H1 (cell line): ENCODE results near the gene STAT3. TPM values are rescaled to one million over a fixed set of nuclear protein-coding genes. Genes with fewer than 3 reads are reported as not detected.

Experiments
- CHD7 ChIP-seq: fragments of 300-600 bp; sonication (generic); IDR thresholded peaks from 2 replicates; pipeline ENCODE4 v1.7.1; 2012; ENCODE audit warnings: low read length, moderate library complexity, mild to moderate bottlenecking, inconsistent platforms; ENCODE audit not compliant: insufficient replicate concordance
- CTCF ChIP-seq, 3 experiments: IDR thresholded peaks; 1 replicate in 2 of 3; 2 replicates in 1 of 3; pipeline versions ENCODE4 v1.5.1 to v1.6.1; 2011; ENCODE audit warnings: low read length in 3 of 3, mild to moderate bottlenecking in 3 of 3, inconsistent platforms in 2 of 3, low read depth in 1 of 3, moderate library complexity in 1 of 3; ENCODE audit not compliant: insufficient read depth in 1 of 3; ENCODE audit errors: control extremely low read depth in 1 of 3
- JUN ChIP-seq: IDR thresholded peaks from 2 replicates; pipeline ENCODE4 v1.6.1; 2011; ENCODE audit warnings: low read depth, mild to moderate bottlenecking, improper control_type of control experiment, low read length
- KDM4A ChIP-seq: IDR thresholded peaks from one replicate; pipeline ENCODE4 v1.7.1; 2012; ENCODE audit warnings: low read depth, mild to moderate bottlenecking, moderate library complexity, low read length, inconsistent platforms; ENCODE audit not compliant: severe bottlenecking
- SAP30 ChIP-seq: fragments of 300-600 bp; sonication (generic); IDR thresholded peaks from 2 replicates; pipeline ENCODE4 v1.7.1; 2012; ENCODE audit warnings: low read length, moderate library complexity, mild to moderate bottlenecking, inconsistent platforms; ENCODE audit not compliant: insufficient read depth, insufficient replicate concordance
- SIRT6 ChIP-seq: IDR thresholded peaks from one replicate; pipeline ENCODE4 v1.7.1; 2012; ENCODE audit warnings: low read length, inconsistent platforms
- TEAD4 ChIP-seq: IDR thresholded peaks from 2 replicates; pipeline ENCODE4 v1.6.1; 2012; ENCODE audit warnings: low read depth, low read length, inconsistent platforms, mixed read lengths
- YY1 ChIP-seq: IDR thresholded peaks from 2 replicates; pipeline ENCODE4 v1.6.1; 2011; ENCODE audit warnings: low read depth, mild to moderate bottlenecking, low read length
- ZNF274 ChIP-seq: IDR thresholded peaks from 2 replicates; pipeline ENCODE4 v1.7.0; 2012; ENCODE audit warnings: low read length, borderline replicate concordance; ENCODE audit errors: extremely low read depth
- polyA plus RNA-seq, 7 experiments: library from polyadenylated mRNA; depleted of rRNA in 3 of 7; stranded (reverse) in 5 of 7; unstranded in 2 of 7; fragments of >200 nt in 5 of 7; fragments of 200-250 nt in 2 of 7; gene quantifications; 1 replicate in 5 of 7; 2 replicates in 1 of 7; 4 replicates in 1 of 7; pipeline versions ENCODE4 v1.2.1 to v1.2.3, GENCODE V29; 2011 to 2013; ENCODE audit warnings: missing spikeins in 2 of 7, mixed read lengths in 2 of 7
- total RNA-seq: library from RNA; stranded (reverse); fragmentation: NEBNext Ultra II Directional; extraction: Animal tissue kit (Norgen Biotek cat#: 25700); gene quantifications from 2 replicates; pipeline ENCODE4 v1.2.1, GENCODE V29; 2021

STAT3 gene
- total and polyA plus RNA-seq, 2 of the 8 experiments (the other 6 are each of a cell fraction or from before 2014, with no cell fraction given) = 38.4 to 94.1 TPM

- TF ChIP-seq CHD7 = no peak
- TF ChIP-seq JUN = no peak
- TF ChIP-seq KDM4A = no peak
- TF ChIP-seq SIRT6 = no peak
- TF ChIP-seq SAP30 = no peak
- TF ChIP-seq YY1 = no peak
- no peak for TF ChIP-seq CTCF (IDR thresholded peaks at IDR 0.05; ENCODE audit: control extremely low read depth in 1 of 3, insufficient read depth in 1 of 3, low read depth in 1 of 3, low read length in 3 of 3)
- TF ChIP-seq ZNF274 = no peak
- no peak for TF ChIP-seq TEAD4
Observed at GRCh38 chr17:42373896-42374295, 14.3 kb downstream of the STAT3 start (continued).
